ENCODE results near the gene COL6A1. TPM values are rescaled to one million over a fixed set of nuclear protein-coding genes. Genes with fewer than 3 reads are reported as not detected.

The COL6A1 gene
- total RNA-seq, 1 experiment from 2014 or later = 1.1 TPM

DNA sequence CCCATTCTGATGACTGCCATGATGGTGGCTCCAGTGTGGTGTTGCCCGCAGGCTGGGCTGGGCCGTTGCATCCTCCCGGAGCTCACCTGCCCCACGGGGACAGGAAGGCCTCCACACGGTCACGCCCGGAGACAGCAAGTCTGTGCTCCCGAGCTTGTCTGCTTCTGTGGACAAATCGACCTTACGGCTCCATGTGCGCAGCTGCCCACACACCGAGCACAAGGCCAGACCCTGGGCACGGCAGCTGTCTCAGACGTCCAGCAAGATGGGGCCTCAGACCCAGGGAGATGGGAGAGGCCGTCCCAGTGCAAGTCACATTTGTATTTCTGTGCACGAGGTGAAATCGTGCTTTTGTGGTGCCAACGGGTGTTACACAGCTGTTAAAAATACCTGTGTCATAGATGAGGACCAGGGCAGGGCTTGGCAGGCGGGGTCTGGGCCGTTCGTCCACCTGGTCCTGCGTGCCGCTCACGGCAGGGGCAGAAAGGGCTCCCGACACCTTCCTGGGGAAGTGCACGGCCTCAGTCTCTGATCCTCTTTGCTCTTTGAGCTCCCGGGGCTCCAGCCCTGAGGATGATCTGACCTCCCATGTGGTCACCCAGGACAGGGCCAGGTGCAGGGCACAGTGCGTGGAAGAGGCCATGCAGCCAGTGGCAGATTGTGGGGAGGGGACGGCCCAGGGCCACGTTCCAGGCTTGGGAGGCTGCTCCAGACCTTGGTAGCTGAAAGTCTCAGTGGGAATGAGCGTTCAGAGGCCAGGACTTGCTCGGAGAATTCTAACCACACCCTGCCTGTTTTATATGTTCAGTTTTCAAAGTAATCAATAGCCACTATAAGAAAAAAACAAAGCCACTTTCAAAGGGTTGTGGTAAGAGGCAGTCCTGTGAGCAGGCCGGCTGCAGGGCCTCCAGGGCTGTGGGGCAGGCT is 13.5 kb downstream of the COL6A1 start:
- DNase-seq (ENCODE audit: low spot score) = no peak

DNA sequence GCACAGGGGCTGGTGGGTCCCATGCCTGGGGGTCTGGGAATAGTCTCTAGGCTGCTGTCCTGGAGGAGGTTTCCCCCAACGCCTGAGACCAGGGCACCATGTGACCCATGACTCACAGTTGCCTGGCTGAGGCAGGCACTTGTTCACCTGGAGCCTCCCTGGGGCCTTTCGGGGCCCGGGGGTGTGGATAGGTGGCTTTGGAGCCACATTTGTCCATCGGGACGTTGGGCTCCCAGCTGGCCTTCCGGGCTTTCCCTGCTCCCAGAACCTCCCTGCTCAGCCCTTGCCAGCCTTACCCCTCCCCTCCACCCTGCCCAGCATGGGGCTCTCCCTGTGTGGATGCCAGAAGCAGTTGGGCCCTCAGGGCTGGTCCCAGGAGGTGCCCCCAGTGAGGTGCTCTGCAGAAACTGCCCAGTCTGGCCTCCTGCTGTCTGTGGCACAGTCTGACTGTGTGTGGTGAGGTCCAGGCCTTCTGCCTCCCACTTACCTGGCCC is 14.2 kb downstream of the COL6A1 start:
- no peak for DNase-seq (ENCODE audit: low spot score)

- DNase-seq (ENCODE audit: low spot score) = no peak
Measured at GRCh38 chr21:45996311-45997204, 15.0 kb downstream of the COL6A1 start.

- no peak for DNase-seq (ENCODE audit: low spot score)
Measured at GRCh38 chr21:45997205-45997494, 15.6 kb downstream of the COL6A1 start.

- DNase-seq (ENCODE audit: low spot score) = no peak
Measured at GRCh38 chr21:45997495-45998275, 16.1 kb downstream of the COL6A1 start.

DNA sequence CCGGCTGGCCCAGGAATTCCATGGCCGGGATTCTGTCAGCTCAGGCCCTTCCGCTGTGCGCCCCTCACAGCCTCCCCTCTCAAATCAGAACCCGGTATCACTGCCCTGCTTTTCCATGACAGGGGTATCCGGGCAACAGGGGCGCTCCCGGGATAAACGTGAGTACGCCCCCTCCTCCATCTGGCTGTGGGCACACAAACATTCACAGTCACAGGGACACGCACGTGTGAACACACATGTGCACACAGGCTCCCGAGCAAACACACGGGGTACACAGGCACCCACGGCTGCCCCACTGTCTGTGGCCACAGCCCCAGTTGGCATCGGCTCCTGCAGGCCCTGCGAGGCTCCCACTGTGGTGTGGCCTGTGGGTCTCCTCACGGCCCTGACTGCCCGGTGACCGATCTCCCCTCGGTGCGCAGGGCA is 16.7 kb downstream of the COL6A1 start:
- DNase-seq (ENCODE audit: low spot score) = no peak

DNA sequence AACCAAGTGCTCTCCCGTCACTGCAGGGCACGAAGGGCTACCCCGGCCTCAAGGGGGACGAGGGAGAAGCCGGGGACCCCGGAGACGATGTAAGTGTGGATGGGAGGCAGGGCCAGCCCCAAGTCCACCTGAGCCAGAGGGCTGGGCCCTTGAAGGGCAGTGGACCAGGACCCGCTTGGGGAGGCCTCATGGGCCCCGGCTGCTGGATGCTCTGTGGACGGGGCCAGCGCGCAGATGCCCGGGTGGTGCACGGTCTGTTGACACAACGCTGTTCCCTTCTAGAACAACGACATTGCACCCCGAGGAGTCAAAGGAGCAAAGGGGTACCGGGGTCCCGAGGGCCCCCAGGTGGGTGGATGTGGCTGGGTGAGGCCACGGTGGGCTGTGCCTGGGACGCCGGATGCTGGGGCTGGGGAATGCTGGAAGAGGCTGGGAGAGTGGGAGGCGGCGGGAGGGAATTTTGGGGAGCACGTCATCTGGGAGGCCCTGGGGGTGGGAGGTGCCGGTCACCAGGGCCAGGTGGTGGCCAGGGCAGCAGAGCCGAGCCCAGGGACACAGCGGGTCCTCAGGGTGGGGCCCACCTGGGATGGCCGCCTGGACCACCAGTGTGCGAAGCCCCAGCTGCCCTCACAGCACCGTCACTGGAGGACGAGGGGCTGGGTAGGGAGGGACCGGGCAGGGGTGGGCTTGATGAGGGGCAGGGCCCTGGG is 17.5 kb downstream of the COL6A1 start:
- DNase-seq (ENCODE audit: low spot score) = no peak

DNA sequence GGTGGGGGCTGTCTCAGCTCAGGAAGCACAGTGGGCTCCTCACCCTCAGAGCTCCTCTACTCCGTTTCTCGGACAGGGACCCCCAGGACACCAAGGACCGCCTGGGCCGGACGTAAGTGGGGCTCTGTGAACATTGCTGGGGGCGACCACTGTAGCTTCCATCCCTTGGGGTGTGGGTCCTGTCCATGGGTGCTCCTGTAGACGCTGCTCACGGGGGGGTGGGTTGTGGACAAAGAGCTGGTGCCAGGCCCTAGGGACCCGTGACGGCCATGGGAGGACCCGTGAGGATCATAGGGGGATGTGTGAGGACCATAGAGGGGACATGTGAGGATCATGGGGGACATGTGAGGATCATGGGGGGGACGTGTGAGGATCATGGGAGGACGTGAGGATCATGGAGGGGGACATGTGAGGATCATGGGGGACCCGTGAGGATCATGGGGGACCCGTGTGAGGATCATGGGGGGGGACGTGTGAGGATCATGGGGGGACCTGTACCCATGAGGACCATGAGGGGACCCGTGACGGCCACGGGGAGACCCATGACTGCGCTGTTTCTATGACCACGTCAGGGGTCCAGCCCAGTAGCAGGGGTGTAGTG is 18.1 kb downstream of the COL6A1 start:
- no peak for DNase-seq (ENCODE audit: low spot score)

- DNase-seq (ENCODE audit: low spot score) = no peak
Measured at GRCh38 chr21:46000182-46000730, 18.7 kb downstream of the COL6A1 start.

- DNase-seq (ENCODE audit: low spot score) = no peak
Measured at GRCh38 chr21:46000731-46001641, 19.4 kb downstream of the COL6A1 start.

DNA sequence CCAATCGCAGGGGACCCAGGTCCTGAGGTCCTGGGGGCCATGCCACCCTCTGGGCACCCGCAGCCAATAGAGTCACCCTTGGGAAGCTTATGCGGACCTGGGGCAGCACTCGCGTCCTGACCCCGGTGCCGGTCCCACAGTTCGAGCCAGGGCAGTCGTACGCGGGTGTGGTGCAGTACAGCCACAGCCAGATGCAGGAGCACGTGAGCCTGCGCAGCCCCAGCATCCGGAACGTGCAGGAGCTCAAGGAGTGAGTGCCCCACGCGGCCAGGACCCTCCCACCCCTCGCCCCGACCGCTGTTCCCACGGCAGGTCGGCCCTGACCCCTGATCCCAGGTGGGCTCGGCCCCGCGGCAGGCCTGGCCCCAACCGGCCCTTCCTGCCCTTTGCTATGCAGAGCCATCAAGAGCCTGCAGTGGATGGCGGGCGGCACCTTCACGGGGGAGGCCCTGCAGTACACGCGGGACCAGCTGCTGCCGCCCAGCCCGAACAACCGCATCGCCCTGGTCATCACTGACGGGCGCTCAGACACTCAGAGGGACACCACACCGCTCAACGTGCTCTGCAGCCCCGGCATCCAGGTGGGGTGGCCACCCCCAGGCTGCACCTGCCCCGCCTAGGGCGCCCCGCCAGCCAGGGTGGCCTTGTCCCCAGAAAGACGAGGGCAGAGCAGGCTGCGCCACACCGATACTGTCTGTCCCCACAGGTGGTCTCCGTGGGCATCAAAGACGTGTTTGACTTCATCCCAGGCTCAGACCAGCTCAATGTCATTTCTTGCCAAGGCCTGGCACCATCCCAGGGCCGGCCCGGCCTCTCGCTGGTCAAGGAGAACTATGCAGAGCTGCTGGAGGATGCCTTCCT is 20.5 kb downstream of the COL6A1 start:
- no peak for DNase-seq (ENCODE audit: low spot score)

DNA sequence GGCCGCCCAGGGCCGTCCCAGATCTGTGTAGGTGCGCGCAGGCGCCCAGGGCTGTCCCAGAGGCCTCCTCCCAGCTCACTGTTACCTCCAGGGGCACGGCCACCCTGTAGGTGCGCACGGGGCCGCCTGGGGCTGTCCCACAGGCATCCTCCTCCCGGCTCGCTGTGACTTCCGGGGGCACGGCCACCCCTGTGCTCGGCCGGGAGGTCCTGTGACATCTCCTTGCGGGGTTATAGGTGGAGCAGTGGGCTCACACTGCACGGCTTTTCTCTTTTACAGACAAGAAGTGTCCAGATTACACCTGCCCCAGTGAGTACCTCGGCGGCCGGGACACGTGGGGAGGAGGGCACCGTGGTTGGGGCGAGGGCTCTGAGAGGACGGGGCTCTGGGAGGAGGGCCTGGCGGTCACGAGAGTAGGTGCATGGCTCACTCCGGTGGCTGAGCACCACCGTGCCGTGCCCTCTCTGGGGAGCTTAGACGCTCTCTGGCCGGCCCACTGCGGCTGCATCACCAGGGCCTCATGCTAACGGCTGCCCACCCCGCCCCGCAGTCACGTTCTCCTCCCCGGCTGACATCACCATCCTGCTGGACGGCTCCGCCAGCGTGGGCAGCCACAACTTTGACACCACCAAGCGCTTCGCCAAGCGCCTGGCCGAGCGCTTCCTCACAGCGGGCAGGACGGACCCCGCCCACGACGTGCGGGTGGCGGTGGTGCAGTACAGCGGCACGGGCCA is 21.4 kb downstream of the COL6A1 start:
- no peak for DNase-seq (ENCODE audit: low spot score)

GRCh38 chr21:46003575-46004007 is 22.0 kb downstream of the COL6A1 start:
- no peak for DNase-seq (ENCODE audit: low spot score)

DNA sequence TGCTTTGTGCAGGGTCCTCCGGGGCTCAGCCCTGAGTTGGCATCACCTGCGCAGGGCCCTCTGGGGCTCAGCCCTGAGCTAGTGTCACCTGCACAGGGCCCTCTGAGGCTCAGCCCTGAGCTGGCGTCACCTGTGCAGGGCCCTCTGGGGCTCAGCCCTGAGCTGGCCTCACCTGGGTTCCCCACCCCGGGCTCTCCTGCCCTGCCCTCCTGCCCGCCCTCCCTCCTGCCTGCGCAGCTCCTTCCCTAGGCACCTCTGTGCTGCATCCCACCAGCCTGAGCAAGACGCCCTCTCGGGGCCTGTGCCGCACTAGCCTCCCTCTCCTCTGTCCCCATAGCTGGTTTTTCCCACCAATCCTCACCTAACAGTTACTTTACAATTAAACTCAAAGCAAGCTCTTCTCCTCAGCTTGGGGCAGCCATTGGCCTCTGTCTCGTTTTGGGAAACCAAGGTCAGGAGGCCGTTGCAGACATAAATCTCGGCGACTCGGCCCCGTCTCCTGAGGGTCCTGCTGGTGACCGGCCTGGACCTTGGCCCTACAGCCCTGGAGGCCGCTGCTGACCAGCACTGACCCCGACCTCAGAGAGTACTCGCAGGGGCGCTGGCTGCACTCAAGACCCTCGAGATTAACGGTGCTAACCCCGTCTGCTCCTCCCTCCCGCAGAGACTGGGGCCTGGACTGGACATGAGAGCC is 22.7 kb downstream of the COL6A1 start:
- DNase-seq (ENCODE audit: low spot score) = no peak

DNA sequence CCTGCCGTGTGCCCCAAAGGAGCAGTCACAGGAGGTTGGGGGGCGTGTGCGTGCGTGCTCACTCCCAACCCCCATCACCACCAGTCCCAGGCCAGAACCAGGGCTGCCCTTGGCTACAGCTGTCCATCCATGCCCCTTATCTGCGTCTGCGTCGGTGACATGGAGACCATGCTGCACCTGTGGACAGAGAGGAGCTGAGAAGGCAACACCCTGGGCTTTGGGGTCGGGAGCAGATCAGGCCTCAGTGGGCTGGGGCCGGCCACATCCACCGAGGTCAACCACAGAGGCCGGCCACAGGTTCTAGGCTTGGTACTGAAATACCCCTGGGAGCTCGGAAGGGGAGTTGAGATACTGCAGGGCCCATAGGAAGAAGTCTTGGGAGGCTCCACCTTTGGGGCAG is 23.5 kb downstream of the COL6A1 start:
- no peak for DNase-seq (ENCODE audit: low spot score)

DNA sequence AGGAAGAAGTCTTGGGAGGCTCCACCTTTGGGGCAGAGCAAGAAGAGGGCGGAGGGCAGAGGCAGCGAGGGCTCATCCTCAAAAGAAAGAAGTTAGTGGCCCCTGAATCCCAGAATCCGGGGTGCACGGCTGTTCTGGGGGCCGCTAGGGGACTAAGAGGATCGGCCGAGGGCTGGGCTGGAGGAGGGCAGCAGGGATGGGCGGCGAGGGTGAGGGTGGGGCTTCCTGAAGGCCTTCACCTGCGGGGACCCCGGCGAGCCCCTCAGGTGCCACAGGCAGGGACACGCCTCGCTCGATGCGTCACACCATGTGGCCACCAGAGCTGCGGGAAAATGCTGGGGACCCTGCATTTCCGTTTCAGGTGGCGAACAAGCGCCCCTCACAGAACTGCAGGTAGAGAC is 23.9 kb downstream of the COL6A1 start:
- no peak for DNase-seq (ENCODE audit: low spot score)
